ENCODE data around the gene CAPNS2.
"Not testable (repeated sequence)": the region's sequence is repeated elsewhere in the genome, so short reads cannot be mapped to it uniquely, and the experiment has no call there.

The CAPNS2 gene

DNA sequence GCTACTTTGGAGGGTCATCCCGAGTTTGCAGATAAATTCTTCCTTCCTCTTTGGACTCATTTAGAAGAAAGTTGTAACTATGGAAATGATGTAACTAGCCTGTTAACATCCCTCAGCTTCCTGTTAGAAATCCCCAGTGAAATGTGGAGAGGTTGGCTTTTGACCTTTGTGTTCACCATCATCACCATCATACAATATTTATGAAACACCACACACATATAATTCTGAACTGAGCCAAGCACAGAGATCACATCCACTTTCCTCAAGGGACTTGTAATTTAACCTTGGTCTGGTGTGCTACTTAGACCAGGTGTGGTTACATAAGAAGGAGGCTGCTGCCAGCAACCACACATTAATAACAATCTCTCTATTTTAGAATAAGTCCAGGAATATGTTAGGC, 2.5 kb downstream of the CAPNS2 start:
- peak; percentile 66 to 85 (median 82) for DNase-seq

DNA sequence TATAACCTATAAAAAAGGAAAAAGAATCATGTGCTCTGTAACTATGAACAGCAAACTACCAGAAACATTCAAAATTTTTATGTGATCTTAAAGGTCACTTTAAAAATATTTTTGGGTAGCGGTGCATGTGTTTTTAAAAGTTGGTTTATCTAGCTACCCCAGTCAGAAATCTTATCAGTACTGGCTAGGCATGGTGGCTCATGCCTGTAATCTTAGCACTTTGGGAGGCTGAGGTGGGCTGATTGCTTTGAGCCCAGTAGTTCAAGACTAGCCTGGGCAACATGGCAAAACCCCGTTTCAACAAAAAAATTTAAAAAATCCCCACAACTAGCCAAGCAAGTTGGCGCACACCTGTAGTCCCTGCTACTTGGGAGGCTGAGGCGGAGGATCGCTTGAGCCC, 3.7 kb downstream of the CAPNS2 start:
- DNase-seq, result no peak

DNA sequence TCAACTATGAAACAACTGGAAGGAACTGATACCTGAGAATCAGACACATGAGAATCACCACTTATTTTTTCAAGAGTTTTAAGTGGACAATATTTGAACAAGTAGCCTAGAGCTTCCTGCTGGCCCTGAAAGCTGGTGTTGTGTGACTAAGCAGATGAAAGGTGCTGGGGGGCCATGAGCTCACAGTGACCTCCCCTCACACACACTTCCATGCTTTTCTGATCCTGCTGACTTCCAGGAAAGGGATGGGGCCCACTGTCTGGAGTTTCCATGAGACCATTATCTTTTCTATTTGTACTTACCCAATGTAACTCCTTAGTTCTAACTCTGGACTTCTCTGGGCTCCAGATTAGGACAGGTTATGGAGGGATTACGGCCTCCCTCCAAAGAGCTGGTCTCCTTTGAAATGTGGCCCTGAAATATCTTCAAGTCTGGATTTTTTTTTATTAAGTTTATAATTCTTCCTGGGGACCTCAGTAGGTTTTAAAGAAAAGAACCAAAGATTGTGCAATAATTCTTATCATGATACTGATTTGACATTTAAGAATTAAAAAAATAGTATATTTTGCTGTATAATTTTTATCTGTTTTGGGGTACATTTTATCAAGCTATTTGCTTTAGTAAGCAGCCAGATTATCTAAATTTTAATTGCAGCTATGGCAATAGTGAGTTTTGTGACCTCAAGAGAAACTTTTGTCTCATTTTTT, 4.9 kb downstream of the CAPNS2 start:
- no peak for DNase-seq

GRCh38 chr16:55572439-55572838, 6.0 kb downstream of the CAPNS2 start:
- no peak for DNase-seq

- DNase-seq, result peak; percentile 11 to 46 (median 35)
Observed at GRCh38 chr16:55574811-55575210, 8.3 kb downstream of the CAPNS2 start.

GRCh38 chr16:55575496-55575895, 9.0 kb downstream of the CAPNS2 start:
- DNase-seq, result no peak

DNA sequence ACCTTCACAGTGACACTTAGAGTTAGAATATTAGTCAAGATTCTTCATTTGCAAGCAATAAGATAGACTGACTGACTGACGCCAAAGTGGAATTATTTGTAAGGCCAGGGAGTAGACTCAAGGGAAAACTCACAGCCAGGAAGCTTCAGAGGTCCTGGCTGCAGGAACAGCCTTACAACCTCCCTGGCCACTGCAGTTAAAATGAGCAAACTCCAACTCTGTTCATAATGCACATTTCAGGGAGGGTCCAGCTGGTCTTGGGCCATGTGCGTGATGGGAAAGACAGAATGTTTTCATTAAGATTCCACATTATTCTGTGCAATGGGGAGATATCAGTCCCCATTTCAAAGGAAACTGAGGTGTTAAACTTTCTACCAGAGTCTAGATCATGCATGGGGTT, 9.9 kb downstream of the CAPNS2 start:
- no peak for DNase-seq

- DNase-seq, result peak; percentile 47 to 55 (median 54)
Observed at GRCh38 chr16:55577887-55578286, 11.4 kb downstream of the CAPNS2 start.

- DNase-seq, result no peak
Observed at GRCh38 chr16:55585631-55586030, 19.1 kb downstream of the CAPNS2 start.

- no peak for DNase-seq
Observed at GRCh38 chr16:55588799-55589198, 22.3 kb downstream of the CAPNS2 start.

DNA sequence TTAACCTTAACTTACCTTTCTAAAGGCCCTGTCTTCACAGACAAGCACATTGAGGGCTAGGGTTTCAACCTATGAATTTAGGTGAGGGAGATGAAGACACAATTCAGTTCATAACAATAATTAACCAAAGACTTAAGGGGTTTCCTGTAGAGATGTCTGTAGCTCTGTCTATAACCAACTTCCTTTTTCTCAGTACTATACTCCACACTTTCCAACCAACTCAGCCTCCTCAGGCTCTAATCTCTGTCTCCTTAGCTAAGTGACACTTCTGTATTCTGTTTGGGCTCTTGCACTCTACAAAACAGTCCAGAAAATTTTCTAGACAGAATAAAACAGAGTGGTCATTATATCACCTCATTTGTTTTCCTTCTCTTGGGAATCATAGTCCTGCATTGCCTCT, 25.8 kb downstream of the CAPNS2 start:
- DNase-seq, result peak in 1 of 3 donors; percentile 5

DNA sequence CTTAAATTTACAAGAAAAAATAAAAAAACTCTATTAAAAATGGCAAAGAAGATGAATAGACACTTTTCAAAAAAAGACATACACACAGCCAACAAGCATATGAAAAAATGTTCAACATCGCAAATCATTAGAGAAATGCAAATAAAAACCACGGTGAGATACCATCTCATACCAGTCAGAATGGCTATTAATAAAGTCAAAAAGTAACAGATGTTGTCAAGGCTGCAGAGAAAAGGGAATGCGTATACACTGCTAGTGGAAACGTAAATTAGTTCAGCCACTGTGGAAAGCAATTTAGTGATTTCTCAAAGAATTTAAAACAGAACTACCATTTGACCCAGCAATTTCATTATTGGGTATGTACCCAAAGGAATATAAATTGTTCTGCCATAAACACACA, 31.4 kb downstream of the CAPNS2 start:
- no peak for DNase-seq

DNA sequence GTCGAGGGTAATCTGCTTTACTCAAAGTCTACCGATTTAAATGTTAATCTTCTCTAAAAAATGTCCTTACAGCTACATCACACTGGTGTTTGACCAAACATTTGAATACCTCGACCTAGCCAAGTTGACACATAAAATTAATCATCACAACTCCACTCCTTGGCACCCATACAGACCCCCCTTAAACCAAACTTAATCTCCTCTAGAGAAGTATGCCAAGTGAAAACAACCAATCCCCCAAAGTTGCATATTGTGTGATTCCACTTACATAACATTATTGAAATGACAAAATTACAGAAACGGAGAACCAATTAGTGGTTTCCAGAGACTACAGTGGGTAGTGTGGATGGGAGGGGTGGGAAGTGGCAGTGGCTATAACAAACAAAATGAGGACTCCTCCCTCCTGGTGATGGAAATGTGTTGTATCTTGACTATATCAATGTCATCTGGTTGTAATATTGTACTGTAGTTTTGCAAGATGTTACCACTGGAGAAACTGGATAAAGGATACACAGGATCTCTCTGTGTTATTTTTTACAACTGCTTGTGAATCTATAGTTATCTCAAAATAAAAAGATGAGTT, 39.4 kb downstream of the CAPNS2 start:
- DNase-seq, result no peak

- no peak for DNase-seq
Observed at GRCh38 chr16:55613613-55614335, 47.3 kb downstream of the CAPNS2 start.

DNA sequence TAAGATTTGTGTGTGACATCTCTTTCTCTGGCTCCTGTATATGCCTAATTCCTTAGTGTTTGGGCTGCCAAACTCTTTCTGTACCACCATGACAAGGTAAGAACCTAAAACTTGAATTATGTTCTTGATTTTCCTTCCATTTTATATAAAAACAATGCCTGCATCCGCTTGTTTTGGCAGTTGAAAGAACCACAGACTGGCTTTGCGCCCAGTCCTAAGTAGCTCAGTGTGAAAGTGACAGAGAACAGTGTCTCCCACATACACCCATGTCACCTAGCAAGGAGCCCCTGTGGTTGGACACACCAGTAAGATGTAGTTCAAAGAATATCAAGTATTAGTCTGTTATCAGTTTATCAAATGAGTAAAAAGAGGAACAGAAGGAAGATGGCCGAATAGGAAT, 48.6 kb downstream of the CAPNS2 start:
- DNase-seq, result no peak

DNA sequence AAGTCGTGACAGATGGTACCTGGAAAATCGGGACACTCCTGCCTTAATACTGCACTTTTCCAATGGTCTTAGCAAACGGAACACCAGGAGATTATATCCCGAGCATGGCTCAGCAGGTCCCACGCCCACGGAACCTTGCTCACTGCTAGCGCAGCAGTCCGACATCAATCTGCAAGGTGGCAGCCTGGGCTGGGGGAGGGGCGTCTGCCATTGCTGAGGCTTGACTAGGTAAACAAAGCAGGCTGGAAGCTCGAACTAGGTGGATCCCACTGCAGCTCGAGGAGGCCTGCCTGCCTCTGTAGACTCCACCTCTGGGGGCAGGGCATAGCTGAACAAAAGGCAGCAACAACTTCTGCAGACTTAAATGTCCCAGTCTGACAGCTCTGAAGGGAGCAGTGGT, 49.2 kb downstream of the CAPNS2 start:
- not testable (repeated sequence) for DNase-seq
